Gastroesophageal sphincter (tissue), 4 donors: ENCODE data around the gene PTPRO. TPM values are rescaled to one million over a fixed set of nuclear protein-coding genes. Genes with fewer than 3 reads are reported as not detected.
A peak's percentile ranks its signal among the peaks of the same experiment; 100 is the strongest.

ENCODE experiments used
- ATAC-seq: fragments of 150-250 bp; one replicate; pipeline ENCODE4 v1.9.1; 2016; ENCODE audit warnings: mild to moderate bottlenecking, moderate library complexity
- H3K27ac ChIP-seq, 4 donors: fragments of 200-600 bp; sonication (generic) in 3 of 4; 1 replicate in 3 of 4; 2 replicates in 1 of 4; pipeline ENCODE4 v1.5.1; 2016 to 2019
- H3K27me3 ChIP-seq: fragments of 200-600 bp; sonication (generic); one replicate; pipeline ENCODE4 v1.5.1; 2019
- H3K36me3 ChIP-seq, 2 donors: fragments of 200-600 bp; sonication (generic); one replicate each; pipeline ENCODE4 v1.5.1; 2019; ENCODE audit warnings: control low read depth in 1 of 2
- H3K4me1 ChIP-seq, 3 donors: fragments of 200-600 bp; sonication (generic); 1 replicate in 2 of 3; 2 replicates in 1 of 3; pipeline ENCODE4 v1.5.1; 2016 to 2019; ENCODE audit warnings: control low read depth in 2 of 3
- H3K4me3 ChIP-seq, 2 donors: fragments of 200-600 bp; sonication (generic); one replicate each; pipeline ENCODE4 v1.5.1; 2019; ENCODE audit warnings: mild to moderate bottlenecking in 1 of 2, moderate library complexity in 1 of 2
- H3K9me3 ChIP-seq, 3 donors: fragments of 200-600 bp; sonication (generic); one replicate each; pipeline ENCODE4 v1.5.1; 2017 to 2019; ENCODE audit warnings: control low read depth in 2 of 3
- EP300 ChIP-seq: sonication (generic); formaldehyde crosslinking; IDR thresholded peaks from one replicate; pipeline ENCODE4 v1.6.1; 2017; ENCODE audit warnings: antibody characterized with exemption, mild to moderate bottlenecking
- POLR2A ChIP-seq, 2 donors: fragments of 450-650 bp; IDR thresholded peaks; one replicate each; pipeline ENCODE4 v1.6.1; 2017; ENCODE audit warnings: antibody characterized with exemption in 2 of 2, mild to moderate bottlenecking in 2 of 2, moderate library complexity in 1 of 2
- POLR2AphosphoS5 ChIP-seq: sonication (generic); formaldehyde crosslinking; IDR thresholded peaks from one replicate; pipeline ENCODE4 v1.6.1; 2017; ENCODE audit warnings: antibody characterized with exemption
- WGBS, 2 donors: methylation state at CpG; one replicate each; pipeline ENCODE4 v1.1.5; 2018; ENCODE audit warnings: low coverage in 1 of 2; 5-methylcytosine and 5-hydroxymethylcytosine counted together
- total RNA-seq, 4 donors: library from RNA; depleted of rRNA; stranded (reverse); fragments of >200 nt; gene quantifications; one replicate each; pipeline ENCODE4 v1.1.0, GENCODE V29; 2016
- TF ChIP-seq, protein P1 (sequence below), 4 experiments: fragments of 200-600 bp in 2 of 4; fragments of 450-650 bp in 2 of 4; sonication (generic) in 1 of 4; IDR thresholded peaks; one replicate each; pipeline ENCODE4 v1.5.1; 2017 to 2019; ENCODE audit warnings: antibody characterized with exemption in 4 of 4, mild to moderate bottlenecking in 2 of 4, moderate library complexity in 2 of 4

PTPRO gene
- total RNA-seq, 4 donors from 2014 or later, result 0.50 to 10.7 (median 2.8) TPM

DNA sequence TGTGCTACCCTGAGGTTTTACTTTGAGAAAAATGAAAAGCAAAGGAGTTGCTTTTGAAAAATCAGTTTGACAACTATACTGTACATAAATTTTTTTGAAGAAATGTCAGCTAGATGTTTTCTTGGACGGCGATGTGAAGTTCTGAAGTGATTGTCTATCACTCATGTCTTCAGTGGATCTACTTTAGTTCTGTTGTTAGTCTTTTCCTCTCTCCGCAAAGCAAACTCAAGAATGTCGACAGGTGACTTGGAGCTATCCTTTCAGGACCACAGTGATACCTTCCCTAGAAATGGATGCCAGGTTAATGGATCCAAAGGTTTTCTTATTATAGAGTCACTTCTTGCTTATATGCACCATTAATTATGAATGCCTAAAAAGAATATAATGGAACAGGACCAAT, 1.2 kb downstream of the PTPRO start:
- Histone ChIP-seq H3K4me1 (peaks cover 0 to 13% (median 7%) of the 10 kb centered on the region in 3 donors), H3K27me3 (peaks cover 50% of the 10 kb centered on the region), H3K9me3 (no peaks in the 10 kb centered on the region), H3K36me3 (no peaks in the 10 kb centered on the region), H3K4me3 (no peak overlapping the region), H3K27ac (no peak overlapping the region)
- no peak for ATAC-seq
- WGBS, 2 donors, result 13 to 24% methylated on average over 3 to 4 of the region's 4 CpGs
- TF ChIP-seq POLR2AphosphoS5 (no peak), POLR2A (IDR thresholded peaks at IDR 0.05) (no peak), EP300 (no peak)
- TF ChIP-seq, protein P1, sequence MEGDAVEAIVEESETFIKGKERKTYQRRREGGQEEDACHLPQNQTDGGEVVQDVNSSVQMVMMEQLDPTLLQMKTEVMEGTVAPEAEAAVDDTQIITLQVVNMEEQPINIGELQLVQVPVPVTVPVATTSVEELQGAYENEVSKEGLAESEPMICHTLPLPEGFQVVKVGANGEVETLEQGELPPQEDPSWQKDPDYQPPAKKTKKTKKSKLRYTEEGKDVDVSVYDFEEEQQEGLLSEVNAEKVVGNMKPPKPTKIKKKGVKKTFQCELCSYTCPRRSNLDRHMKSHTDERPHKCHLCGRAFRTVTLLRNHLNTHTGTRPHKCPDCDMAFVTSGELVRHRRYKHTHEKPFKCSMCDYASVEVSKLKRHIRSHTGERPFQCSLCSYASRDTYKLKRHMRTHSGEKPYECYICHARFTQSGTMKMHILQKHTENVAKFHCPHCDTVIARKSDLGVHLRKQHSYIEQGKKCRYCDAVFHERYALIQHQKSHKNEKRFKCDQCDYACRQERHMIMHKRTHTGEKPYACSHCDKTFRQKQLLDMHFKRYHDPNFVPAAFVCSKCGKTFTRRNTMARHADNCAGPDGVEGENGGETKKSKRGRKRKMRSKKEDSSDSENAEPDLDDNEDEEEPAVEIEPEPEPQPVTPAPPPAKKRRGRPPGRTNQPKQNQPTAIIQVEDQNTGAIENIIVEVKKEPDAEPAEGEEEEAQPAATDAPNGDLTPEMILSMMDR (IDR thresholded peaks at IDR 0.05), result no peak

DNA sequence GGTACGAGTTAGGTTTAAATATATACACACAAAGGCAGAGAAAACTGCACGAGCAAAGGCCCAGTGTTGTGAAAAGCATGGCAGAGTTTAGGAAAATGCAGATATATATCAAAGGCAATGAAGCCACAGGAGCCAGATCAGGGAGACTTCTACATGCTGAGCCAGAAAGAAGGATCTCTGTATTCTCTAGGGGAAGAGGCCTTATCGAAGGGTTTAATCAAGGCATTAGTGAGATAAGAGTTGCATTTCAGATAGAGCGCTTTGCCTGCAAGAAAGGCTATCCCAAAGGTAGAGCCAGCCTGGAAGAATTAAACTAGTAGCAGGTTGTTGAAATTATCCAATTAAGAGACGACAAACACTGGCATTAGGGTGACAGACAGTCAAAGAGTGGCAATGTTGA, 7.6 kb downstream of the PTPRO start:
- no peaks in the 10 kb centered on the region for H3K9me3 ChIP-seq

DNA sequence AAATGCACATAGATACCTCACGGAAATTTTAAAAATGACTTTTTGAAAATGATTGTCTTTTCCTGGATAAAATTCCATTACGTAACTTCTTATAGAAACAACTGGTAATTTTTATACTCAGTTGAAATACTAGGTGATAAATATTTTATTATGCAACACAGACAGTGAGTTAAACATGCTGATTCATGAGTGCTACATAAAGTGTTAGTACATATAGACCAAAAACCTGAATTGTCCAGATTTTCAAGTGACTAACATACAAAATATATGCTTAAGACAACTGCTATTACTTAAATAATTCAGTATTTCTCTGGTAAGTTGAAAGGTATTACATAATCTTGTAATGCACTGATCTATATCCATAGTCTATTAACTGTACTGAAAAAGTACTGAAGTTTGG, 11.9 kb downstream of the PTPRO start:
- no peak overlapping the region for H3K27ac ChIP-seq
- no peak for ATAC-seq
- TF ChIP-seq EP300 (no peak), POLR2AphosphoS5 (no peak), POLR2A (IDR thresholded peaks at IDR 0.05) (no peak)
- TF ChIP-seq, protein P1 (IDR thresholded peaks at IDR 0.05), result no peak
- no peak overlapping the region for H3K4me3 ChIP-seq
- H3K27me3 ChIP-seq, result peaks cover 7% of the 10 kb centered on the region
- no peaks in the 10 kb centered on the region for H3K4me1 ChIP-seq
- H3K9me3 ChIP-seq, result no peaks in the 10 kb centered on the region
- WGBS, 2 donors, result 73 to 88% methylated on average over 2 of the region's 2 CpGs
- H3K36me3 ChIP-seq, result no peaks in the 10 kb centered on the region

More for the DNA sequence above, 7.6 kb downstream of the PTPRO start:
- H3K36me3 ChIP-seq, result no peaks in the 10 kb centered on the region
- H3K27ac ChIP-seq, result no peak overlapping the region
- no peak for TF ChIP-seq POLR2A (IDR thresholded peaks at IDR 0.05)
- TF ChIP-seq, protein P1 (IDR thresholded peaks at IDR 0.05), result no peak
- no peak for TF ChIP-seq POLR2AphosphoS5
- no peak for TF ChIP-seq EP300
- no peak overlapping the region for H3K4me3 ChIP-seq
- H3K27me3 ChIP-seq, result peaks cover 20% of the 10 kb centered on the region
- no peak for ATAC-seq
- no peaks in the 10 kb centered on the region for H3K4me1 ChIP-seq
- 79 to 83% methylated on average over 5 of the region's 5 CpGs for WGBS, 2 donors

DNA sequence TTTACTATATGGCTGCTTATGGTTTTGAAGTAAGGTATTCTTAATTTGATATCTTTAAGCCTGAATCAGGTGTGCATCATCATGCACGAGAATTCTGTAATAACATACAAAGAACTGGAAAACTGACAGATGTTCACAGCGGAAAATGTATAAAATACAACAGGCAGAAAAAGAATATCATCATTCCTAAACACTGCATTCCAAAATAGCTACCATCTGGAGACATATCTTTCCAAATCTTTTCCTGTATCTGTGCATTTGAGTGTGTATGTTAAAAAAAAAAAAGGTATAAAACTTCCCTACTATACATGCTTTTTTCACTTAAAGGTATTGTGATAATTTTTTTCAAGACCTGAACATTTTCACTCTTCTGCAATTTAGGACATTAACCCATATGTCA, 13.7 kb downstream of the PTPRO start:
- Histone ChIP-seq H3K36me3 (no peaks in the 10 kb centered on the region), H3K4me1 (no peaks in the 10 kb centered on the region), H3K4me3 (no peak overlapping the region), H3K9me3 (no peaks in the 10 kb centered on the region), H3K27ac (no peak overlapping the region), H3K27me3 (peaks cover 7% of the 10 kb centered on the region)
- no peak for TF ChIP-seq POLR2A (IDR thresholded peaks at IDR 0.05)
- no peak for TF ChIP-seq EP300
- no peak for TF ChIP-seq POLR2AphosphoS5
- TF ChIP-seq, protein P1 (IDR thresholded peaks at IDR 0.05), result no peak
- ATAC-seq, result no peak
- 80 to 86% methylated on average over 1 to 2 of the region's 2 CpGs for WGBS, 2 donors

DNA sequence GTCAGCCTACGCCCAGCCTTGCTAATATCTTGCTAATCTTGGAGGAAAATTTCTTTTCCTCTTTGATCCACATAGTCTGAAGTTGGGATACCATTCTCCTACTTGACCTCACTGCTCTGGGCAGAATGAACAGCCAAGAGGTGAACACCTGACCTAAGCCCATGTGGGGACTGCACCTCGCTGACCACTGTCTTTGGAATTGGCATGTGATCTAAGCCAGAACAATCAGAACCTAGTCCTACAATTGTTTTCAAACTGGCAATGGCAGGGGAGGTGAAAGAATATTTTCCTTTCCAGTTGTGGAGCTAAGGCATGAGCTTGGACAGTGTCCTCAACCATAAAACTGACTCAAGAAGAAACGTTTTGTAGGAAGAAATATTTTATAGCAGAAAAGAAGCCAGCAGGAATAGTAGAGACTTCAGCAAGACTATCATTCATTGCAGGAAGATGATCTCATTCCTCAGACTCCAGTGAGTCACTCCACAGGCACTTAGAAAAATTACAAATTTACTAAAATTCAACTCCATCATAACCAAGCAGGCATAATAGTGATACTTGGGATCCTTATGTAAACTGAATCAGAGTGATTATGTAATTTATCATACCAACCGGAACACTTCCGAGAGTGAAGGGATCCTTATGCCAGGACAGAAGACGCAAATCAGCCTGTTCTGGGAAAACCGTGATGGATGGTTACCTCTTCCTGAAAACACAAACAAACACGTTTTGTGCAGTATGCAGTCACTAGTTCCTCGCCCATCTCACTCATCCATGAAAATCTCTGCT, 14.7 kb downstream of the PTPRO start:
- H3K27ac ChIP-seq, result no peak overlapping the region
- no peak overlapping the region for H3K4me3 ChIP-seq
- TF ChIP-seq POLR2A (IDR thresholded peaks at IDR 0.05), result no peak
- TF ChIP-seq, protein P1 (IDR thresholded peaks at IDR 0.05), result no peak
- TF ChIP-seq EP300, result no peak
- no peaks in the 10 kb centered on the region for H3K36me3 ChIP-seq
- H3K9me3 ChIP-seq, result no peaks in the 10 kb centered on the region
- no peaks in the 10 kb centered on the region for H3K4me1 ChIP-seq
- peak; percentile 75 for ATAC-seq
- H3K27me3 ChIP-seq, result peaks cover 7% of the 10 kb centered on the region
- WGBS, 2 donors, result 21 to 46% methylated on average over 8 to 9 of the region's 9 CpGs
